HG03095 (cell line): ENCODE results near the gene EPHB1.
"Not testable (repeated sequence)": the region's sequence is repeated elsewhere in the genome, so short reads cannot be mapped to it uniquely, and the experiment has no call there.

ENCODE experiments used
- ATAC-seq: cut with Tn5 transposase; IDR thresholded peaks from one replicate; pipeline ENCODE4 v1.9.1; 2021; ENCODE audit warnings: moderate library complexity; ENCODE audit not compliant: unreplicated experiment

EPHB1 gene

GRCh38 chr3:134991472-134992010, 196.5 kb downstream of the EPHB1 start:
- no peak for ATAC-seq

- no peak for ATAC-seq
Observed at GRCh38 chr3:134992180-134992579, 197.1 kb downstream of the EPHB1 start.

- no peak for ATAC-seq
Observed at GRCh38 chr3:134992586-134992985, 197.5 kb downstream of the EPHB1 start.

- no peak for ATAC-seq
Observed at GRCh38 chr3:134993011-134993410, 198.0 kb downstream of the EPHB1 start.

GRCh38 chr3:134998158-134998557, 203.1 kb downstream of the EPHB1 start:
- no peak for ATAC-seq

GRCh38 chr3:134998855-134999254, 203.8 kb downstream of the EPHB1 start:
- ATAC-seq = no peak

GRCh38 chr3:135000465-135000864, 205.4 kb downstream of the EPHB1 start:
- no peak for ATAC-seq

GRCh38 chr3:135005616-135006015, 210.6 kb downstream of the EPHB1 start:
- not testable (repeated sequence) for ATAC-seq

GRCh38 chr3:135007607-135008006, 212.5 kb downstream of the EPHB1 start:
- ATAC-seq = no peak

GRCh38 chr3:135008326-135008725, 213.3 kb downstream of the EPHB1 start:
- no peak for ATAC-seq

GRCh38 chr3:135009014-135009413, 214.0 kb downstream of the EPHB1 start:
- ATAC-seq = no peak

- ATAC-seq = no peak
Observed at GRCh38 chr3:135012101-135012500, 217.0 kb downstream of the EPHB1 start.

GRCh38 chr3:135013206-135013605, 218.1 kb downstream of the EPHB1 start:
- no peak for ATAC-seq

GRCh38 chr3:135014566-135014965, 219.5 kb downstream of the EPHB1 start:
- no peak for ATAC-seq

- ATAC-seq = no peak
Observed at GRCh38 chr3:135017003-135017893, 222.2 kb downstream of the EPHB1 start.

GRCh38 chr3:135018149-135018923, 223.3 kb downstream of the EPHB1 start:
- ATAC-seq = no peak

GRCh38 chr3:135020181-135020580, 225.1 kb downstream of the EPHB1 start:
- ATAC-seq = no peak

GRCh38 chr3:135023996-135024658, 229.1 kb downstream of the EPHB1 start:
- no peak for ATAC-seq

- ATAC-seq = not testable (repeated sequence)
Observed at GRCh38 chr3:135030768-135031615, 235.9 kb downstream of the EPHB1 start.

GRCh38 chr3:135033737-135034136, 238.7 kb downstream of the EPHB1 start:
- no peak for ATAC-seq
